GM18951 (cell line): ENCODE results near the gene CERT1.

Source experiments
- POLR2A ChIP-seq: IDR thresholded peaks from 4 replicates; pipeline ENCODE4 v1.6.1; 2011; ENCODE audit warnings: mild to moderate bottlenecking; ENCODE audit not compliant: insufficient read length, insufficient read depth; ENCODE audit errors: extremely low read depth
- in situ Hi-C: fragments of 300-500 bp; cut with MboI; formaldehyde crosslinking; loops from one replicate; pipeline ENCODE4 v1.12.0; 2022; ENCODE audit warnings: low sequenced_read_pairs, mixed read lengths, inconsistent platforms; ENCODE audit not compliant: unreplicated experiment

CERT1 gene

GRCh38 chr5:75384218-75384617, 127.2 kb downstream of the CERT1 start:
- in situ Hi-C loops: no loop called here
- TF ChIP-seq POLR2A: no peak

GRCh38 chr5:75381456-75381855, 130.0 kb downstream of the CERT1 start:
- in situ Hi-C loops: no loop called here
- TF ChIP-seq POLR2A: no peak

- in situ Hi-C loops: no loop called here
- no peak for TF ChIP-seq POLR2A
These were observed 131.3 kb downstream of the CERT1 start for GRCh38 chr5:75380099-75380498.

- in situ Hi-C loops: no loop called here
- TF ChIP-seq POLR2A: no peak
These were observed 136.0 kb downstream of the CERT1 start for GRCh38 chr5:75375414-75375813.

- no peak for TF ChIP-seq POLR2A
- in situ Hi-C loops: no loop called here
These were observed 137.0 kb downstream of the CERT1 start for GRCh38 chr5:75374394-75374814.

GRCh38 chr5:75373862-75374261, 137.6 kb downstream of the CERT1 start:
- TF ChIP-seq POLR2A: no peak
- in situ Hi-C loops: no loop called here

- in situ Hi-C loops: loop anchor here (10.0 kb wide), 1 partner anchor 306 kb away; no protein-coding TSS in a partner anchor
- no peak for TF ChIP-seq POLR2A
These were observed 143.0 kb downstream of the CERT1 start for GRCh38 chr5:75368391-75368790.

- in situ Hi-C loops: loop anchor here (10.0 kb wide), 1 partner anchor 307 kb away; no protein-coding TSS in a partner anchor
- TF ChIP-seq POLR2A: no peak
These were observed 144.0 kb downstream of the CERT1 start for GRCh38 chr5:75367401-75367800.

GRCh38 chr5:75366787-75367186, 144.6 kb downstream of the CERT1 start:
- in situ Hi-C loops: loop anchor here (10.0 kb wide), 1 partner anchor 308 kb away; no protein-coding TSS in a partner anchor
- TF ChIP-seq POLR2A: no peak

- in situ Hi-C loops: loop anchor here (10.0 kb wide), 1 partner anchor 309 kb away; no protein-coding TSS in a partner anchor
These were observed 145.7 kb downstream of the CERT1 start for GRCh38 chr5:75365740-75366139.

GRCh38 chr5:75364571-75365280, 146.7 kb downstream of the CERT1 start:
- in situ Hi-C loops: loop anchor here (10.0 kb wide), 1 partner anchor 310 kb away; no protein-coding TSS in a partner anchor
- TF ChIP-seq POLR2A: no peak

More at GRCh38 chr5:75365740-75366139, 145.7 kb downstream of the CERT1 start:
- no peak for TF ChIP-seq POLR2A

- in situ Hi-C loops: loop anchor here (10.0 kb wide), 1 partner anchor 311 kb away; no protein-coding TSS in a partner anchor
These were observed 147.5 kb downstream of the CERT1 start for GRCh38 chr5:75363726-75364495.

GRCh38 chr5:75363111-75363510, 148.3 kb downstream of the CERT1 start:
- no peak for TF ChIP-seq POLR2A
- in situ Hi-C loops: loop anchor here (10.0 kb wide), 1 partner anchor 312 kb away; no protein-coding TSS in a partner anchor

More at GRCh38 chr5:75363726-75364495, 147.5 kb downstream of the CERT1 start:
- TF ChIP-seq POLR2A: no peak
